GM23248 (cell line): Measurements from ENCODE around the gene EMD.

Source experiments
- EZH2 ChIP-seq: fragments of 200-600 bp; sonication (generic); IDR thresholded peaks from 2 replicates; pipeline ENCODE4 v1.6.1; 2018; ENCODE audit warnings: antibody characterized with exemption, mild to moderate bottlenecking; ENCODE audit not compliant: insufficient read depth, poor library complexity, severe bottlenecking
- EZH2phosphoT487 ChIP-seq: fragments of 200-600 bp; sonication (generic); IDR thresholded peaks from 2 replicates; pipeline ENCODE4 v1.6.1; 2018; ENCODE audit warnings: antibody characterized with exemption, moderate library complexity, mild to moderate bottlenecking, low read depth; ENCODE audit not compliant: insufficient read depth

GRCh38 chrX:154376774-154377173, 2.3 kb upstream of the EMD start:
- TF ChIP-seq EZH2phosphoT487, result no peak
- TF ChIP-seq EZH2, result no peak
